Keratinocyte (primary cell): ENCODE results near the gene CREB5. TPM values are rescaled to one million over a fixed set of nuclear protein-coding genes. Genes with fewer than 3 reads are reported as not detected.

Experiments
- DNase-seq: peaks from one replicate; pipeline ENCODE4 v3.0.0-alpha.2; 2011; ENCODE audit warnings: low read depth, missing footprints, low spot score
- FAIRE-seq: peaks from 2 replicates; lab custom pipeline; 2011; peaks lifted over from hg19 to GRCh38; lab: Jason Lieb, UNC
- H2AFZ ChIP-seq: 2 replicates; pipeline ENCODE4 v1.6.0; 2012; ENCODE audit warnings: low read length, control low read depth, inconsistent platforms; ENCODE audit not compliant: control insufficient read depth
- H3K27ac ChIP-seq: 2 replicates; pipeline ENCODE4 v1.5.1; 2011; ENCODE audit warnings: low read length; ENCODE audit not compliant: control insufficient read depth, insufficient read depth
- H3K27me3 ChIP-seq: 3 replicates; pipeline ENCODE4 v1.6.0; 2011; ENCODE audit warnings: low read length; ENCODE audit not compliant: control insufficient read depth, insufficient read depth; ENCODE audit errors: extremely low read depth
- H3K36me3 ChIP-seq, 2 experiments: 2 replicates in 1 of 2; 3 replicates in 1 of 2; pipeline ENCODE4 v1.5.1; 2011; ENCODE audit warnings: low read length in 2 of 2, mild to moderate bottlenecking in 1 of 2; ENCODE audit not compliant: control insufficient read depth in 2 of 2, insufficient read depth in 2 of 2; ENCODE audit errors: extremely low read depth in 1 of 2
- H3K4me1 ChIP-seq: 3 replicates; pipeline ENCODE4 v1.5.1; 2011; ENCODE audit warnings: low read length; ENCODE audit not compliant: control insufficient read depth, insufficient read depth; ENCODE audit errors: extremely low read depth
- H3K4me2 ChIP-seq: 3 replicates; pipeline ENCODE4 v1.6.0; 2011; ENCODE audit warnings: low read depth, low read length; ENCODE audit not compliant: control insufficient read depth, insufficient read depth; ENCODE audit errors: extremely low read depth
- H3K4me3 ChIP-seq, 3 experiments: fragments of 200-600 bp in 1 of 3; sonication (generic) in 1 of 3; 2 replicates in 2 of 3; 3 replicates in 1 of 3; pipeline ENCODE4 v1.5.1; 2011 to 2016; ENCODE audit warnings: low read length in 3 of 3, mild to moderate bottlenecking in 3 of 3, control low read depth in 2 of 3, inconsistent platforms in 1 of 3, low read depth in 1 of 3, mixed read lengths in 1 of 3, mixed run types in 1 of 3, moderate library complexity in 1 of 3; ENCODE audit not compliant: control insufficient read depth in 2 of 3, insufficient read depth in 2 of 3; ENCODE audit errors: extremely low read depth in 1 of 3
- H3K79me2 ChIP-seq: 2 replicates; pipeline ENCODE4 v1.6.0; 2012; ENCODE audit warnings: low read length; ENCODE audit not compliant: control insufficient read depth, insufficient read depth
- H3K9ac ChIP-seq: 3 replicates; pipeline ENCODE4 v1.6.0; 2011; ENCODE audit warnings: low read length; ENCODE audit not compliant: control insufficient read depth, insufficient read depth; ENCODE audit errors: extremely low read depth
- H3K9me1 ChIP-seq: 3 replicates; pipeline ENCODE4 v1.6.0; 2011; ENCODE audit warnings: low read length; ENCODE audit not compliant: control insufficient read depth, insufficient read depth; ENCODE audit errors: extremely low read depth
- H3K9me3 ChIP-seq: 2 replicates; pipeline ENCODE4 v1.5.1; 2012; ENCODE audit warnings: low read depth, low read length; ENCODE audit not compliant: control insufficient read depth
- H4K20me1 ChIP-seq: 3 replicates; pipeline ENCODE4 v1.6.0; 2011; ENCODE audit warnings: low read length; ENCODE audit not compliant: control insufficient read depth, insufficient read depth; ENCODE audit errors: extremely low read depth
- CTCF ChIP-seq, 3 experiments: IDR thresholded peaks in 1 of 3; conservative IDR thresholded peaks in 1 of 3; optimal IDR thresholded peaks in 1 of 3; 2 replicates in 2 of 3; 3 replicates in 1 of 3; pipeline versions ENCODE3 to v1.5.1; 2011; ENCODE audit warnings: low read length in 3 of 3, mild to moderate bottlenecking in 3 of 3, moderate library complexity in 2 of 3, control low read depth in 1 of 3, inconsistent platforms in 1 of 3; ENCODE audit not compliant: insufficient read depth in 2 of 3; ENCODE audit errors: extremely low read depth in 1 of 3
- EZH2 ChIP-seq: IDR thresholded peaks from one replicate; pipeline ENCODE4 v1.6.1; 2012; ENCODE audit warnings: inconsistent platforms, mild to moderate bottlenecking, low read length, moderate library complexity
- dilution Hi-C: fragments of 300-500 bp; cut with MboI; formaldehyde crosslinking; loops from one replicate; pipeline ENCODE4 v1.7.0; 2020; ENCODE audit warnings: low sequenced_read_pairs; ENCODE audit not compliant: extremely low pct_ligation_motif_present
- polyA plus RNA-seq, 5 experiments: library from polyadenylated mRNA; depleted of rRNA in 3 of 5; stranded (reverse) in 3 of 5; stranded (forward) in 1 of 5; unstranded in 1 of 5; fragments of >200 nt; gene quantifications; 1 replicate in 1 of 5; 2 replicates in 3 of 5; 3 replicates in 1 of 5; pipeline versions ENCODE4 v1.2.1 to v1.2.3, GENCODE V29; 2011 to 2012; ENCODE audit warnings: missing spikeins in 2 of 5, low read depth in 1 of 5, low replicate concordance in 1 of 5

The CREB5 gene
- polyA plus RNA-seq, 1 donor (not counting 4 experiments of a cell fraction or from before 2014, with no cell fraction given): 7.9 TPM

- H3K27ac ChIP-seq: no peak overlapping the region
- H3K9me1 ChIP-seq: no peaks in the 10 kb centered on the region
- DNase-seq (no peak), FAIRE-seq (no peak)
- TF ChIP-seq EZH2: no peak
- TF ChIP-seq CTCF (optimal IDR thresholded peaks at IDR 0.05 in 1 of 3, IDR thresholded peaks at IDR 0.05 in 1 of 3, conservative IDR thresholded peaks at IDR 0.05 in 1 of 3; ENCODE audit: extremely low read depth in 1 of 3, insufficient read depth in 2 of 3, low read length in 3 of 3): no peak
- H3K27me3 ChIP-seq: no peaks in the 10 kb centered on the region
- H3K9ac ChIP-seq: no peak overlapping the region
- H4K20me1 ChIP-seq: no peaks in the 10 kb centered on the region
- no peaks in the 10 kb centered on the region for H3K79me2 ChIP-seq
- dilution Hi-C loops: no loop called here
- no peak overlapping the region for H3K4me3 ChIP-seq
- H3K4me1 ChIP-seq: no peaks in the 10 kb centered on the region
- no peaks in the 10 kb centered on the region for H3K36me3 ChIP-seq
- no peak overlapping the region for H3K4me2 ChIP-seq
- H2AFZ ChIP-seq: no peak overlapping the region
- no peaks in the 10 kb centered on the region for H3K9me3 ChIP-seq
These were observed 180.5 kb downstream of the CREB5 start for GRCh38 chr7:28592861-28593260.

DNA sequence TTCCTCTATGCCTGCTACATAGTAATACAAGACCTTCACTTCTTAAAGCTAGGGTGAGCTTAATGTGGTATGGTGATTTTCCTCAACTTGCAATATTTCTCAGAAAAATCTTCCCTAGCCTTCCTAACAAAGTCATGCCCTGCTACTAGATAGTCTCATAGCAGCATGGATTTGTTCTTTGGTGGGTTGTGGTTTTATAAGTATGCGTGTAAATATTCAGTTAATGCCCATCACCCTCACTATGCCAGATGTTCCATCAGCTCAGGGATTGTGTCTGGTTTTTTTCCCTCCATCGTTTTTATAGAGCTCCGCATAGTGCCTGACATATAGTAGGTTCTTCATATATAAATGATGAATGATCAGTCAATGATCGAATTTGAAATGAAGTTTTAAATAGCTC lies 182.8 kb downstream of the CREB5 start:
- DNase-seq (no peak), FAIRE-seq (no peak)
- Histone ChIP-seq H3K36me3 (no peaks in the 10 kb centered on the region), H2AFZ (no peak overlapping the region), H3K9me3 (no peaks in the 10 kb centered on the region), H3K4me3 (no peak overlapping the region), H3K9me1 (no peaks in the 10 kb centered on the region), H3K27ac (no peak overlapping the region), H3K27me3 (peaks cover 4% of the 10 kb centered on the region), H3K4me1 (no peaks in the 10 kb centered on the region), H4K20me1 (no peaks in the 10 kb centered on the region), H3K79me2 (no peaks in the 10 kb centered on the region), H3K9ac (no peak overlapping the region), H3K4me2 (no peak overlapping the region)
- no peak for TF ChIP-seq EZH2
- TF ChIP-seq CTCF (optimal IDR thresholded peaks at IDR 0.05 in 1 of 3, IDR thresholded peaks at IDR 0.05 in 1 of 3, conservative IDR thresholded peaks at IDR 0.05 in 1 of 3; ENCODE audit: extremely low read depth in 1 of 3, insufficient read depth in 2 of 3, low read length in 3 of 3): no peak
- dilution Hi-C loops: no loop called here
